Measurements from ENCODE around the gene TRH. TPM values are rescaled to one million over a fixed set of nuclear protein-coding genes. Genes with fewer than 3 reads are reported as not detected.

TRH gene
- total RNA-seq, 4 donors from 2014 or later = not detected

- no peaks in the 10 kb centered on the region for H3K36me3 ChIP-seq
- H3K27ac ChIP-seq = no peak overlapping the region
- H3K9me3 ChIP-seq = no peaks in the 10 kb centered on the region
- TF ChIP-seq, protein P1, sequence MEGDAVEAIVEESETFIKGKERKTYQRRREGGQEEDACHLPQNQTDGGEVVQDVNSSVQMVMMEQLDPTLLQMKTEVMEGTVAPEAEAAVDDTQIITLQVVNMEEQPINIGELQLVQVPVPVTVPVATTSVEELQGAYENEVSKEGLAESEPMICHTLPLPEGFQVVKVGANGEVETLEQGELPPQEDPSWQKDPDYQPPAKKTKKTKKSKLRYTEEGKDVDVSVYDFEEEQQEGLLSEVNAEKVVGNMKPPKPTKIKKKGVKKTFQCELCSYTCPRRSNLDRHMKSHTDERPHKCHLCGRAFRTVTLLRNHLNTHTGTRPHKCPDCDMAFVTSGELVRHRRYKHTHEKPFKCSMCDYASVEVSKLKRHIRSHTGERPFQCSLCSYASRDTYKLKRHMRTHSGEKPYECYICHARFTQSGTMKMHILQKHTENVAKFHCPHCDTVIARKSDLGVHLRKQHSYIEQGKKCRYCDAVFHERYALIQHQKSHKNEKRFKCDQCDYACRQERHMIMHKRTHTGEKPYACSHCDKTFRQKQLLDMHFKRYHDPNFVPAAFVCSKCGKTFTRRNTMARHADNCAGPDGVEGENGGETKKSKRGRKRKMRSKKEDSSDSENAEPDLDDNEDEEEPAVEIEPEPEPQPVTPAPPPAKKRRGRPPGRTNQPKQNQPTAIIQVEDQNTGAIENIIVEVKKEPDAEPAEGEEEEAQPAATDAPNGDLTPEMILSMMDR (IDR thresholded peaks at IDR 0.05) = no peak
- no peak for TF ChIP-seq POLR2A (IDR thresholded peaks at IDR 0.05)
- no peak for TF ChIP-seq EP300 (IDR thresholded peaks at IDR 0.05)
- H3K4me3 ChIP-seq = no peak overlapping the region
- no peak for DNase-seq (ENCODE audit: low spot score in 2 of 2)
- H3K4me1 ChIP-seq = no peaks in the 10 kb centered on the region
- peaks cover 0 to 14% of the 10 kb centered on the region in 2 donors for H3K27me3 ChIP-seq
- WGBS, 2 donors = 78 to 84% methylated on average over 10 to 14 of the region's 14 CpGs
Observed at GRCh38 chr3:129985113-129985512, 10.6 kb downstream of the TRH start.

DNA sequence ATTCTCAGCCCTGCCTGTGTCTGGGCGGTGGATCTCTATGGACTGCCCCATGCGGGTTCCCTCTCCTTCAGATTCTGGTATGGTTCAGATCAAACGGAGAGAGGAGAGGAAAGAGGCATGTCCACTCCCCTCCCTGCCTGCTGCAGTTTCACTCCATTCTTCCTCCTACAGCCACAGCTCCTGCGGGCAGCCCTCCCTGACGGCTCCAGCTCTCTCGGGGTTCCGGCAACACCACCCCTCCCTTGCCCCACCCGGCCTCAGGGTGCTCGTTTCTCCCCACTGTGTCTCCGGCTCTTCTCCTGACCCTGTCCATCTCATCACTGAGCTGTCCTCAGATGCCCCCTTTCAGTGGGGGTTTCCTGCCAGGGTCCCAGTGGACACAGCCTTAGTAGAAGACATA, 13.9 kb downstream of the TRH start:
- Histone ChIP-seq H3K27me3 (no peaks in the 10 kb centered on the region), H3K36me3 (no peaks in the 10 kb centered on the region), H3K9me3 (peaks cover 0 to 2% (median 0%) of the 10 kb centered on the region in 4 donors), H3K4me1 (no peaks in the 10 kb centered on the region), H3K27ac (no peak overlapping the region), H3K4me3 (no peak overlapping the region)
- TF ChIP-seq, protein P1 (IDR thresholded peaks at IDR 0.05) = no peak
- TF ChIP-seq POLR2A (IDR thresholded peaks at IDR 0.05) = no peak
- TF ChIP-seq EP300 (IDR thresholded peaks at IDR 0.05) = no peak
- no peak for DNase-seq (ENCODE audit: low spot score in 2 of 2)
- WGBS, 2 donors = 58 to 64% methylated on average over 10 of the region's 10 CpGs

DNA sequence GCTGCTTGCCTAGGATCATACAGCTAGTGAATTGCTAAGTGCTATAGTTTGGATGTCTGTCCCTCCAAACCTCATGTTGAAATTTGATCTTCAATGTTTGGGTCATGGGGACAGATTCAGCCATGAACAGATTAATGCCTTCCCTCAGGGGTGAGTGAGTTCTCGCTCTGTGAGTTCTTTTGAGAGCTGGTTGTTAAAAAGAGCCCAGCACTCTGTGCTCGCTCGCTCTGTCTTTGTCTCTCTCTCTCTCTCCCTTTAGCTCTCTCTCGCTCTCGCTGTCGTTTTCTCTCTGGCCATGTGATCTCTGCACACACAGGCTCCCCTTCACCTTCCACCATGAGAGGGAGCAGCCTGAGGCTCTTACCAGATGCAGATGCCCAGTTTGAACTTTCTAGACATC, 14.9 kb downstream of the TRH start:
- no peak overlapping the region for H3K4me3 ChIP-seq
- H3K36me3 ChIP-seq = no peaks in the 10 kb centered on the region
- 42 to 53% methylated on average over 6 of the region's 6 CpGs for WGBS, 2 donors
- H3K9me3 ChIP-seq = peaks cover 0 to 2% (median 0%) of the 10 kb centered on the region in 4 donors
- no peak overlapping the region for H3K27ac ChIP-seq
- H3K4me1 ChIP-seq = no peaks in the 10 kb centered on the region
- DNase-seq (ENCODE audit: low spot score in 2 of 2) = no peak
- TF ChIP-seq, protein P1 (IDR thresholded peaks at IDR 0.05) = no peak
- TF ChIP-seq EP300 (IDR thresholded peaks at IDR 0.05) = no peak
- no peak for TF ChIP-seq POLR2A (IDR thresholded peaks at IDR 0.05)
- no peaks in the 10 kb centered on the region for H3K27me3 ChIP-seq

- TF ChIP-seq, protein P1 (IDR thresholded peaks at IDR 0.05) = no peak
- TF ChIP-seq POLR2A (IDR thresholded peaks at IDR 0.05) (no peak), EP300 (IDR thresholded peaks at IDR 0.05) (no peak)
- Histone ChIP-seq H3K27me3 (peaks cover 0 to 6% of the 10 kb centered on the region in 2 donors), H3K36me3 (no peaks in the 10 kb centered on the region), H3K4me1 (no peaks in the 10 kb centered on the region), H3K4me3 (no peak overlapping the region), H3K27ac (no peak overlapping the region), H3K9me3 (peaks cover 0 to 6% (median 0%) of the 10 kb centered on the region in 4 donors)
- 27 to 42% methylated on average over 2 to 3 of the region's 3 CpGs for WGBS, 2 donors
- no peak for DNase-seq (ENCODE audit: low spot score in 2 of 2)
Observed at GRCh38 chr3:129992781-129993180, 18.3 kb downstream of the TRH start.

GRCh38 chr3:129994883-129995559, 20.5 kb downstream of the TRH start:
- Histone ChIP-seq H3K27me3 (peaks cover 0 to 6% of the 10 kb centered on the region in 2 donors), H3K4me1 (no peaks in the 10 kb centered on the region), H3K9me3 (peaks cover 0 to 6% (median 0%) of the 10 kb centered on the region in 4 donors), H3K36me3 (no peaks in the 10 kb centered on the region), H3K4me3 (no peak overlapping the region), H3K27ac (no peak overlapping the region)
- 56 to 68% methylated on average over 5 of the region's 5 CpGs for WGBS, 2 donors
- DNase-seq (ENCODE audit: low spot score in 2 of 2) = no peak
- TF ChIP-seq EP300 (IDR thresholded peaks at IDR 0.05) (no peak), POLR2A (IDR thresholded peaks at IDR 0.05) (no peak)
- TF ChIP-seq, protein P1 (IDR thresholded peaks at IDR 0.05) = no peak

Data from tibial nerve (tissue), 4 donors.